ENCODE measurements around the gene DOK4.

DNA sequence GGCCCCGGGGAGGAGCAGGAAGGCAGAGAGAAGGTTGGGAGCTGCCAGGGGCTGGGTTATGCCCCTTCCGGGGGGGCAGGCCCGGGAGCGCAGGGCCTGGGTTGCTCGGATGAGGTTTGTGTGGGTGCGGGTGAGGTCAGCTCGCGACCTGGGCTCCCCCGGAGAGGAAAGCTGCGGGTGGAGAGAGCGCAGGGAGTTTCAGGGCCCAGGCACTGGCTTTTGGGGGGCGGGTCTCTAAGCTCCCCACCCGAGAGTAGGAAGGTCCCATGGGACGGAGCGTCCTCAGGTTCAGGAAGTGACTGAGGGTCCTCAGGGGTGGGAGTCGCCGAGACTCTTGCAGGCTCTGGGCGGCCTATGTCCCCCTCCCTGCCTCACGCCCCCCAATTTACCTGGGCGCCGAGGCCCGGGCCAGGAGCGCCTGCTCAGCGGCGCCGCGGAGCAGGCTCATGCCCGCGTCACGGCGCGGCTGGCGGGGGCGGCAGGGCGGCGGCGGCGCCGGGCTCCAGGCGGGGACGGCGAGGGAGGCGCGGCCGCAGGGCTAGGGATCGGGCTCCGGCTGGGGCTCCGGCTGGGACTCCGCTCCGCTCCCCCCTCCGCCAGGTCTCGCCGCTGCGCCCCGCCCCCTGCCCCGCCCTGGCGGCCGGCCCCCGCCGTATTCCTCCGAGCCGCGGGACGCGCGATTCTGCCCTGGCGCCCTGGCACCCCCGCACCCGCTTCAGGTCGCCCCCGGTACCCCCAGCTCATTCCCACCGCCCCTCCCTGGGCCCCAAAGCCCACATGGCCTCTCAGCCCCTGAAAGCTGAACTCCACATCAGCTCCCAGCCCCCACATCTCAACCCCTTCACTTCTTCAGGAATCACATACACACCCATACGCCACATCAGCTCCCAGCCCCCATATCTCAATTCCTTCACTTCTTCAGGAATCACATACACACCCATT lies at the start of gene DOK4:
- TF ChIP-seq EZH2 (IDR thresholded peaks at IDR 0.05) (no peak), POLR2AphosphoS5 (IDR thresholded peaks at IDR 0.05; ENCODE audit: borderline replicate concordance, low read depth, low read length) (no peak), FOXP2 (optimal IDR thresholded peaks at IDR 0.05; ENCODE audit: control extremely low read depth, extremely low read length, insufficient read depth) (no peak)
